A673 (cell line): ENCODE measurements around the gene GJB2. TPM values are rescaled to one million over a fixed set of nuclear protein-coding genes. Genes with fewer than 3 reads are reported as not detected.

Experiments
- BruUV-seq: library from RNA; stranded (reverse); fragments of 400-500 nt; replicated peaks from 2 replicates; lab custom pipeline; 2021; lab: Mats Ljungman, UMichigan
- CTCF ChIA-PET: fragments of 300-600 bp; sonication (Branson Sonifier 250); formaldehyde crosslinking; loops from one replicate; lab custom pipeline; 2022; ENCODE audit warnings: antibody characterized with exemption; lab: Charles Lee
- POLR2A ChIA-PET: fragments of 300-600 bp; sonication (Branson Sonifier 250); formaldehyde crosslinking; loops from one replicate; lab custom pipeline; 2022; ENCODE audit warnings: antibody characterized with exemption; ENCODE audit not compliant: low non-redundant PET; lab: Charles Lee
- DNase-seq: peaks from one replicate; pipeline ENCODE4 v3.0.0-alpha.2; 2015; ENCODE audit warnings: low spot score
- H3K27ac ChIP-seq: fragments of 200-600 bp; sonication (generic); 2 replicates; pipeline ENCODE4 v1.5.1; 2016; ENCODE audit warnings: mixed run types, low read depth, mild to moderate bottlenecking, mixed read lengths, antibody characterized with exemption, low read length; ENCODE audit not compliant: poor library complexity, severe bottlenecking
- H3K27me3 ChIP-seq: fragments of 200-600 bp; sonication (generic); replicated peaks from 2 replicates; pipeline ENCODE4 v1.6.1; 2017; ENCODE audit warnings: mixed run types, low read depth, mild to moderate bottlenecking, mixed read lengths, antibody characterized with exemption, low read length; ENCODE audit not compliant: insufficient read depth, poor library complexity
- H3K36me3 ChIP-seq: fragments of 200-600 bp; sonication (generic); 2 replicates; pipeline ENCODE4 v1.6.1; 2016; ENCODE audit warnings: mixed run types, mild to moderate bottlenecking, mixed read lengths, antibody characterized with exemption, low read length; ENCODE audit not compliant: insufficient read depth, poor library complexity, severe bottlenecking
- H3K4me1 ChIP-seq: fragments of 200-600 bp; sonication (generic); 2 replicates; pipeline ENCODE4 v1.6.1; 2017; ENCODE audit warnings: mixed run types, mild to moderate bottlenecking, mixed read lengths, antibody characterized with exemption, low read length; ENCODE audit not compliant: insufficient read depth, poor library complexity, severe bottlenecking
- H3K4me3 ChIP-seq: fragments of 200-600 bp; sonication (generic); 2 replicates; pipeline ENCODE4 v1.5.1; 2016; ENCODE audit warnings: low read depth, mixed run types, mild to moderate bottlenecking, mixed read lengths, low read length; ENCODE audit not compliant: poor library complexity, severe bottlenecking
- H3K9me3 ChIP-seq: fragments of 200-600 bp; sonication (generic); 2 replicates; pipeline ENCODE4 v1.6.1; 2016; ENCODE audit warnings: mixed run types, low read depth, mild to moderate bottlenecking, mixed read lengths, antibody characterized with exemption, low read length; ENCODE audit not compliant: poor library complexity, severe bottlenecking
- EZH2 ChIP-seq: fragments of 200-600 bp; sonication (generic); IDR thresholded peaks from 2 replicates; pipeline ENCODE4 v1.6.1; 2017; ENCODE audit warnings: borderline replicate concordance, low read depth, mild to moderate bottlenecking, mixed read lengths, antibody characterized with exemption, low read length; ENCODE audit not compliant: poor library complexity, severe bottlenecking
- intact Hi-C: fragments of 100-400 bp; cut with micrococcal nuclease; formaldehyde crosslinking; loops from one replicate; pipeline ENCODE4 v1.10.0; 2022; ENCODE audit not compliant: unreplicated experiment
- total RNA-seq: library from RNA; stranded (reverse); gene quantifications from 2 replicates; pipeline ENCODE4 v1.2.3, GENCODE V29; 2021
- TF ChIP-seq, protein P1 (sequence below): fragments of 300-800, 200-600 bp; sonication (generic); conservative IDR thresholded peaks from 2 replicates; pipeline ENCODE4 v1.5.1; 2017; ENCODE audit warnings: low read depth, mild to moderate bottlenecking, antibody characterized with exemption, low read length, moderate library complexity, mixed read lengths

GJB2 gene
- total RNA-seq, 1 experiment from 2014 or later = not detected

- peaks cover 16% of the 10 kb centered on the region for H3K27me3 ChIP-seq
- TF ChIP-seq, protein P1, sequence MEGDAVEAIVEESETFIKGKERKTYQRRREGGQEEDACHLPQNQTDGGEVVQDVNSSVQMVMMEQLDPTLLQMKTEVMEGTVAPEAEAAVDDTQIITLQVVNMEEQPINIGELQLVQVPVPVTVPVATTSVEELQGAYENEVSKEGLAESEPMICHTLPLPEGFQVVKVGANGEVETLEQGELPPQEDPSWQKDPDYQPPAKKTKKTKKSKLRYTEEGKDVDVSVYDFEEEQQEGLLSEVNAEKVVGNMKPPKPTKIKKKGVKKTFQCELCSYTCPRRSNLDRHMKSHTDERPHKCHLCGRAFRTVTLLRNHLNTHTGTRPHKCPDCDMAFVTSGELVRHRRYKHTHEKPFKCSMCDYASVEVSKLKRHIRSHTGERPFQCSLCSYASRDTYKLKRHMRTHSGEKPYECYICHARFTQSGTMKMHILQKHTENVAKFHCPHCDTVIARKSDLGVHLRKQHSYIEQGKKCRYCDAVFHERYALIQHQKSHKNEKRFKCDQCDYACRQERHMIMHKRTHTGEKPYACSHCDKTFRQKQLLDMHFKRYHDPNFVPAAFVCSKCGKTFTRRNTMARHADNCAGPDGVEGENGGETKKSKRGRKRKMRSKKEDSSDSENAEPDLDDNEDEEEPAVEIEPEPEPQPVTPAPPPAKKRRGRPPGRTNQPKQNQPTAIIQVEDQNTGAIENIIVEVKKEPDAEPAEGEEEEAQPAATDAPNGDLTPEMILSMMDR = no peak
- no peak for TF ChIP-seq EZH2
- ChIA-PET CTCF (no interaction called here), POLR2A (no interaction called here)
- no peaks in the 10 kb centered on the region for H3K4me1 ChIP-seq
- no peak overlapping the region for H3K4me3 ChIP-seq
- intact Hi-C loops = no loop called here
- no TSS peak for BruUV-seq
- no peaks in the 10 kb centered on the region for H3K9me3 ChIP-seq
- no peak for DNase-seq
- H3K36me3 ChIP-seq = no peaks in the 10 kb centered on the region
- H3K27ac ChIP-seq = no peak overlapping the region
These were observed 29.0 kb upstream of the GJB2 start for GRCh38 chr13:20221772-20222171.

DNA sequence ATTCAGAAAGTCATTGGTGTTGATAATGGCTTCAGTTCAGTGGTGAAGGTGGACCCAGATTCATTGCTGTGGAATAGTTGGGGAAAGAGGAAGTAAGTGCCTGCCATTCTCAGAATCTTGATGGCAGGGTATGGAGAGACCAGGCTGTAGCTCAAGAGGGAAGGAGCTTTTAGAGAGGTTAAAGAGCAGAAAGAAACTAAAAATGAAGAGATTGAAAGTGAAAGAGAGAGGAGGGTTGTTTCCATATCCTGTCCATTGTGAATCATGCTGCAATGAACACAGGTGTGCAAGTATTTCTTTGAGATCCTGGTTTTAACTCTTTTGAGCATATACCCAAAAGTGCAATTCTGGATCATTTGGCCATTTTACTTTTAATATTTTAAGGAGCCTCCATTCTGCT lies 26.8 kb upstream of the GJB2 start:
- CTCF ChIA-PET = no interaction called here
- Histone ChIP-seq H3K4me3 (no peak overlapping the region), H3K4me1 (no peaks in the 10 kb centered on the region), H3K27me3 (peaks cover 33% of the 10 kb centered on the region), H3K27ac (no peak overlapping the region), H3K9me3 (no peaks in the 10 kb centered on the region), H3K36me3 (no peaks in the 10 kb centered on the region)
- no peak for DNase-seq
- intact Hi-C loops = no loop called here
- no TSS peak for BruUV-seq
- POLR2A ChIA-PET = no interaction called here
- TF ChIP-seq EZH2 = no peak
- TF ChIP-seq, protein P1 = no peak

DNA sequence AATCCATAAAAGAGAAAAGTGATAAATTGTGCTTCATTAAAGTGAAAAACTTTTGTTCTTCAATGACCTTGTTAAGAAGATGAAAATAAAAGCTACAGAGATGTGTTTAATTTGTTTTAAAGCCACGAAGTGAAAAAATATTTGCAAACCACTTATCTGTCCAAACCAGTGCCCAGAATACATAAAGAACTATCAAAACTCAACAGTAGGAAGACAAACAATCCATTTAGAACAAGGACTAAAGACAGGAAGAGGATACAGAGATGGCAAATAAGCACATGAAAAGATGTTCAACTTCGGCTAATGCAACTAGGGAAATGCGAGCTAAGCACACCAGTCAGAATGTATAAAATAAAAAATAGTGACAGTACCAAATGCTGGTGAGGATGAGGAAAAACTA lies 24.4 kb upstream of the GJB2 start:
- BruUV-seq = no TSS peak
- POLR2A ChIA-PET = no interaction called here

More for the DNA sequence above, 24.4 kb upstream of the GJB2 start:
- TF ChIP-seq, protein P1 = no peak
- TF ChIP-seq EZH2 = no peak
- intact Hi-C loops = no loop called here
- H3K9me3 ChIP-seq = no peaks in the 10 kb centered on the region
- peaks cover 37% of the 10 kb centered on the region for H3K27me3 ChIP-seq
- H3K4me1 ChIP-seq = no peaks in the 10 kb centered on the region
- H3K27ac ChIP-seq = no peak overlapping the region
- no peak overlapping the region for H3K4me3 ChIP-seq
- CTCF ChIA-PET = no interaction called here
- no peaks in the 10 kb centered on the region for H3K36me3 ChIP-seq
- DNase-seq = no peak
